Measurements from ENCODE around the gene ZSCAN9. TPM values are rescaled to one million over a fixed set of nuclear protein-coding genes. Genes with fewer than 3 reads are reported as not detected.

Gene ZSCAN9
- total and polyA plus RNA-seq, 2 experiments from 2014 or later: 7.4 to 12.2 TPM

DNA sequence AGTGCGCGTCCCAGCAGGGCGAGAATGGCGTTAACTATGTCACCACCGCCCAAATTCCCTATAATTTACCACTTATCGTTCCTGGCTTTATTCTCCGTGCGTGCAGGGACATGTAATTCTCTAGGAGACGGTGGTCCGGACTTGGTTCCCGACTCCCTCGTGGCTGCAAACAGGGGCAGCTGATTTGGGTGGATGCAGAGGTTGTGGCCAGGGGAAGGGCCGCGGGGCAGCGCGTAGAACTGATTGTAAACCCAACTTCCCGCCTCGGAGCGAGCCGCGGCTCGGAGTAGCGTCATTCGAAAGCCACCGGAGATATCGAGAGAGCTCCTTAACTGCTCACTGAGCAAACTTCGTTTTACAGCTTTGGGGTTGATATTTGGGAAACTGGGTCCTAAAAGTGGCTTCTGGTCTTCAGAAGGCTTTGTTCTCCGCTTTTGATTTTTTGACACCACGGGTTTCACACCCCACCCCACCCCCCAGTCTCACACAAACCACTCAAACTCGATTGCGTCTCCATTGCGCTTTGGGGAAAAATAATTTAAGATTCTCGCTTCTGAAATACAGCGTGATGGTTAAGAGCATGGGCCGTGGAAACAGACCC, 17.5 kb upstream of the ZSCAN9 start:
- Histone ChIP-seq H3K79me2 (no peaks in the 10 kb centered on the region), H3K27me3 (peaks cover 80% of the 10 kb centered on the region), H3K4me1 (ENCODE audit: insufficient read depth) (peaks cover 12% of the 10 kb centered on the region), H4K20me1 (ENCODE audit: insufficient read depth, poor library complexity, severe bottlenecking) (no peaks in the 10 kb centered on the region), H2AFZ (peak overlapping the region; percentile 43), H3K4me2 (peak overlapping the region; percentile 79), H3K27ac (no peak overlapping the region), H3K4me3 (peak overlapping the region; percentile 5), H3K9me3 (ENCODE audit: low read depth) (no peaks in the 10 kb centered on the region), H3K9me2 (replicated peaks; ENCODE audit: insufficient read depth) (no peaks in the 10 kb centered on the region), H3K36me3 (replicated peaks; ENCODE audit: insufficient read depth, low read depth) (no peaks in the 10 kb centered on the region)
- peak; percentile 24 for DNase-seq (ENCODE audit: low spot score)
- under 1% methylated on average over 35 of the region's 35 CpGs for WGBS (ENCODE audit: low lambda C conversion rate, missing lambda C conversion rate)
- TF ChIP-seq EZH2 (IDR thresholded peaks at IDR 0.05; ENCODE audit: borderline replicate concordance) (no peak), EZH2phosphoT487 (IDR thresholded peaks at IDR 0.05; ENCODE audit: low read depth, severe bottlenecking, unreplicated experiment) (no peak)
- TF ChIP-seq, protein P1, sequence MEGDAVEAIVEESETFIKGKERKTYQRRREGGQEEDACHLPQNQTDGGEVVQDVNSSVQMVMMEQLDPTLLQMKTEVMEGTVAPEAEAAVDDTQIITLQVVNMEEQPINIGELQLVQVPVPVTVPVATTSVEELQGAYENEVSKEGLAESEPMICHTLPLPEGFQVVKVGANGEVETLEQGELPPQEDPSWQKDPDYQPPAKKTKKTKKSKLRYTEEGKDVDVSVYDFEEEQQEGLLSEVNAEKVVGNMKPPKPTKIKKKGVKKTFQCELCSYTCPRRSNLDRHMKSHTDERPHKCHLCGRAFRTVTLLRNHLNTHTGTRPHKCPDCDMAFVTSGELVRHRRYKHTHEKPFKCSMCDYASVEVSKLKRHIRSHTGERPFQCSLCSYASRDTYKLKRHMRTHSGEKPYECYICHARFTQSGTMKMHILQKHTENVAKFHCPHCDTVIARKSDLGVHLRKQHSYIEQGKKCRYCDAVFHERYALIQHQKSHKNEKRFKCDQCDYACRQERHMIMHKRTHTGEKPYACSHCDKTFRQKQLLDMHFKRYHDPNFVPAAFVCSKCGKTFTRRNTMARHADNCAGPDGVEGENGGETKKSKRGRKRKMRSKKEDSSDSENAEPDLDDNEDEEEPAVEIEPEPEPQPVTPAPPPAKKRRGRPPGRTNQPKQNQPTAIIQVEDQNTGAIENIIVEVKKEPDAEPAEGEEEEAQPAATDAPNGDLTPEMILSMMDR (IDR thresholded peaks at IDR 0.05; ENCODE audit: poor library complexity): no peak

DNA sequence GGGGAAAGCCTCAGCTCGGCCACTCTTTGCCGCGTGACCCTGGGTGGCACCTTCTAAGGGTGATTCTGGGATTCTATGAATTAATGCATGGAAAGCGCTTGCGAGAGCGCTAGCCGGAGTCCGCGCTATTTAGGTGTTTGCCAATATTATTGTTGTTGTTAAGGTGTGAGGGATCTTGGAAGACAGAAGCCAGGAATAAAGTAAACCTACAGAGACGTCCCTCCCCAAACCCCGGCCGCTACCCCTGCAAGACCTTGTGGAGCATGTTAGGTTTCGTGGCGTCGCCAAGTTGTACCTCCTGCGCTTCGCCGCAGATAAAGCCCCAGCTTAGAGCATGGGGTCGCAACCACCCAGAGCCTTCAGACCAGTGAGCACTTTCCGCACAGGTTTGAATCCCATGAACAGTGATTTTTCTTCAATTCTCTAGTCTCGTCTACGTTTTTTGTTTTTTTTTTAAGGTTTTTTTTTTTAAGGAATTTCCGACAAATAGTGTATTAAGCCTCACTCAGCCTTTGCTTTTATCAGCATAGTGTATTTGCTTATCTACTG, 16.9 kb upstream of the ZSCAN9 start:
- Histone ChIP-seq H4K20me1 (ENCODE audit: insufficient read depth, poor library complexity, severe bottlenecking) (no peaks in the 10 kb centered on the region), H3K27me3 (peaks cover 83% of the 10 kb centered on the region), H3K9me3 (ENCODE audit: low read depth) (no peaks in the 10 kb centered on the region), H3K9me2 (replicated peaks; ENCODE audit: insufficient read depth) (no peaks in the 10 kb centered on the region), H3K4me3 (peak overlapping the region; percentile 5), H3K4me1 (ENCODE audit: insufficient read depth) (peaks cover 12% of the 10 kb centered on the region), H3K27ac (no peak overlapping the region), H3K36me3 (replicated peaks; ENCODE audit: insufficient read depth, low read depth) (no peaks in the 10 kb centered on the region), H2AFZ (peak overlapping the region; percentile 43), H3K4me2 (peak overlapping the region; percentile 79), H3K79me2 (no peaks in the 10 kb centered on the region)
- TF ChIP-seq EZH2 (IDR thresholded peaks at IDR 0.05; ENCODE audit: borderline replicate concordance): peak; percentile 45
- TF ChIP-seq, protein P1 (IDR thresholded peaks at IDR 0.05; ENCODE audit: poor library complexity): no peak
- peak; percentile 68 for TF ChIP-seq EZH2phosphoT487 (IDR thresholded peaks at IDR 0.05; ENCODE audit: low read depth, severe bottlenecking, unreplicated experiment)
- no peak for DNase-seq (ENCODE audit: low spot score)
- under 1% methylated on average over 23 of the region's 23 CpGs for WGBS (ENCODE audit: low lambda C conversion rate, missing lambda C conversion rate)

DNA sequence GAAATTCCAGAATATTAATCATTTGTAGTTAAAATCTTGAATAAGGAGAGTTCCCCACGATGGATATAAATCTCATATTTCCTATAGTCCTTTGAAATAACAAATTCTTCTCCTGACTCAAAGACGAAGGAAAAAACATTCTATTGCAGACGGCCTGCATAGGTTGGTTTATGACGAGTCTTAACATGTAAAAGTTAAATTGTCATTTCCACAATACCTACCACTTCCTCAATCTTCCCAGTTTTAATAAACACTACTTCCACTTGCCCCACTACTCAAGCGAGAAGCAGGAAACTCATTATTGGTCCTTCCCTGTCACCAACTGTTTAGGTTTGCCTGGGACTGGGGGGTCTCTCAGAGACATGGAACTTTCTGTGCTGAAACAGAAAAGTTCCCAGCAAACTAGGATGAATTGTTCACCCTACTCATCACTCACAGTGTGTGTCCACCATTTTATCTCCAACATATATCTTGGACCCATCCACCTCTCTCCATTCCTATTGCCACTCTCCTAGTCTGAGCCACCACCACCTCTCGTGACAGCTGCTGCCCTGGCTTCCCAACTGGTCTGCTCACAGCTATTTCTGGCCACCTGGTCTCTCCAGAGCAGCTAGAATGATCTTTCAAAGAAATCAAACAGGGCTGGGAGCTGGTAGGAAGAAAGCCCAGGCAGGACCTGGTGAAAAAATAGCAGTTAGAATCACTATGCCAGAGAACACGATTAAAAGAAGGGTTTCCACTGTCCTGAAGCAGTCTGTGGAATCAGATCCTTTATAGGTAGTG, 15.1 kb upstream of the ZSCAN9 start:
- H3K4me1 ChIP-seq (ENCODE audit: insufficient read depth): peaks cover 12% of the 10 kb centered on the region
- 74% methylated on average over 7 of the region's 7 CpGs for WGBS (ENCODE audit: low lambda C conversion rate, missing lambda C conversion rate)
- H3K9me2 ChIP-seq (replicated peaks; ENCODE audit: insufficient read depth): no peaks in the 10 kb centered on the region
- no peaks in the 10 kb centered on the region for H4K20me1 ChIP-seq (ENCODE audit: insufficient read depth, poor library complexity, severe bottlenecking)
- no peak overlapping the region for H3K27ac ChIP-seq
- H3K27me3 ChIP-seq: peaks cover 96% of the 10 kb centered on the region
- H3K9me3 ChIP-seq (ENCODE audit: low read depth): no peaks in the 10 kb centered on the region
- TF ChIP-seq EZH2phosphoT487 (IDR thresholded peaks at IDR 0.05; ENCODE audit: low read depth, severe bottlenecking, unreplicated experiment) (no peak), EZH2 (IDR thresholded peaks at IDR 0.05; ENCODE audit: borderline replicate concordance) (no peak)
- TF ChIP-seq, protein P1 (IDR thresholded peaks at IDR 0.05; ENCODE audit: poor library complexity): no peak
- H3K79me2 ChIP-seq: no peaks in the 10 kb centered on the region
- DNase-seq (ENCODE audit: low spot score): no peak
- H3K36me3 ChIP-seq (replicated peaks; ENCODE audit: insufficient read depth, low read depth): no peaks in the 10 kb centered on the region
- no peak overlapping the region for H3K4me3 ChIP-seq
- no peak overlapping the region for H2AFZ ChIP-seq
- H3K4me2 ChIP-seq: no peak overlapping the region
